ENCODE results near the gene PTGER1. TPM values are rescaled to one million over a fixed set of nuclear protein-coding genes. Genes with fewer than 3 reads are reported as not detected.
A peak's percentile ranks its signal among the peaks of the same experiment; 100 is the strongest.

The PTGER1 gene
- total and polyA plus RNA-seq, 12 donors = 1.9 to 31.1 (median 4.5) TPM; not detected in 1

DNA sequence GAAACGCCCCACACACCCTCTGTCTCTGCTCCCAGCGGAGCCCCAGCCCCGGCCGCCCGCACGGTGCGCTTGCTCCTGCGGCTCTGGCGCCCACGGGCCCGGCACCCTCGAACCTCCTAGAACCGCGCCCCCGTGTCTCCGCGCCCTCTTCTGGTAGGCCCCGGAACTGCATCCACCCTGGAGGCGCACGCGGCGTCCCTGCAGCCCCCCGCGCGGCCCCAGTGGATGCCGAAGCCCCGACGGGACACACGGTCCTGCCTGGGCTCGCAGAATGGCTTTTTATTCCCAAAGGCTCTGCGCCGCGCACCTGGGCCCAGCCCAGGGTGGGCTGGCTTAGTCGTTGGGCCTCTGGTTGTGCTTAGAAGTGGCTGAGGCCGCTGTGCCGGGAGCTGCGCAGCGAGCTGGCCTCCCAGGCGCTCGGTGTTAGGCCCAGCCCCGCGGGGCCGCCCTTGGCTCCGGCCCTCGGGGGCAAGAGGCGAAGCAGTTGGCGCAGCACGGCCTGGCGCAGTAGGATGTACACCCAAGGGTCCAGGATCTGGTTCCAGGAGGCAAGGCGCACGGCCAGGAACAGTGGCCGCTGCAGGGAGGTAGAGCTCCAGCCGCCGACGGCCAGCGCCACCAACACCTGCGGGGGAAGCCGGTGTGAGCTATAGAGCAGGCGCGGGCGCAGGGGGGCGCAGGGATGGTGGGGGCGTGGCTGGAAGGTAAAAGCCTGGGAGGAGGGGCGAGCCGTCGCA, 2.8 kb downstream of the PTGER1 start:
- DNase-seq = peak in 6 of 7 donors; percentile 65 to 73 (median 69)
- Histone ChIP-seq H3K4me1 (replicated peaks in 1 of 2) (peaks cover 0 to 20% of the 10 kb centered on the region in 2 donors), H3K27ac (no peak overlapping the region), H3K27me3 (no peaks in the 10 kb centered on the region), H3K36me3 (replicated peaks in 1 of 2) (peaks cover 0 to 40% of the 10 kb centered on the region in 2 donors), H3K4me3 (peak overlapping the region in 1 of 4 donors; percentile 8), H3K9me3 (replicated peaks in 1 of 3) (no peaks in the 10 kb centered on the region)
- TF ChIP-seq, protein P1, sequence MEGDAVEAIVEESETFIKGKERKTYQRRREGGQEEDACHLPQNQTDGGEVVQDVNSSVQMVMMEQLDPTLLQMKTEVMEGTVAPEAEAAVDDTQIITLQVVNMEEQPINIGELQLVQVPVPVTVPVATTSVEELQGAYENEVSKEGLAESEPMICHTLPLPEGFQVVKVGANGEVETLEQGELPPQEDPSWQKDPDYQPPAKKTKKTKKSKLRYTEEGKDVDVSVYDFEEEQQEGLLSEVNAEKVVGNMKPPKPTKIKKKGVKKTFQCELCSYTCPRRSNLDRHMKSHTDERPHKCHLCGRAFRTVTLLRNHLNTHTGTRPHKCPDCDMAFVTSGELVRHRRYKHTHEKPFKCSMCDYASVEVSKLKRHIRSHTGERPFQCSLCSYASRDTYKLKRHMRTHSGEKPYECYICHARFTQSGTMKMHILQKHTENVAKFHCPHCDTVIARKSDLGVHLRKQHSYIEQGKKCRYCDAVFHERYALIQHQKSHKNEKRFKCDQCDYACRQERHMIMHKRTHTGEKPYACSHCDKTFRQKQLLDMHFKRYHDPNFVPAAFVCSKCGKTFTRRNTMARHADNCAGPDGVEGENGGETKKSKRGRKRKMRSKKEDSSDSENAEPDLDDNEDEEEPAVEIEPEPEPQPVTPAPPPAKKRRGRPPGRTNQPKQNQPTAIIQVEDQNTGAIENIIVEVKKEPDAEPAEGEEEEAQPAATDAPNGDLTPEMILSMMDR (IDR thresholded peaks at IDR 0.05) = peak; percentile 78 to 95 (median 91)
- TF ChIP-seq POLR2A (IDR thresholded peaks at IDR 0.05) = no peak
- 2 to 6% (median 4%) methylated on average over 19 to 66 of the region's 66 CpGs for WGBS, 4 donors
- intact Hi-C loops (cut with DNase I) = loop anchor here in 1 of 2 donors (5.0 kb wide), 1 partner anchor 40 kb away; the partner anchor contains the start of gene PKN1

DNA sequence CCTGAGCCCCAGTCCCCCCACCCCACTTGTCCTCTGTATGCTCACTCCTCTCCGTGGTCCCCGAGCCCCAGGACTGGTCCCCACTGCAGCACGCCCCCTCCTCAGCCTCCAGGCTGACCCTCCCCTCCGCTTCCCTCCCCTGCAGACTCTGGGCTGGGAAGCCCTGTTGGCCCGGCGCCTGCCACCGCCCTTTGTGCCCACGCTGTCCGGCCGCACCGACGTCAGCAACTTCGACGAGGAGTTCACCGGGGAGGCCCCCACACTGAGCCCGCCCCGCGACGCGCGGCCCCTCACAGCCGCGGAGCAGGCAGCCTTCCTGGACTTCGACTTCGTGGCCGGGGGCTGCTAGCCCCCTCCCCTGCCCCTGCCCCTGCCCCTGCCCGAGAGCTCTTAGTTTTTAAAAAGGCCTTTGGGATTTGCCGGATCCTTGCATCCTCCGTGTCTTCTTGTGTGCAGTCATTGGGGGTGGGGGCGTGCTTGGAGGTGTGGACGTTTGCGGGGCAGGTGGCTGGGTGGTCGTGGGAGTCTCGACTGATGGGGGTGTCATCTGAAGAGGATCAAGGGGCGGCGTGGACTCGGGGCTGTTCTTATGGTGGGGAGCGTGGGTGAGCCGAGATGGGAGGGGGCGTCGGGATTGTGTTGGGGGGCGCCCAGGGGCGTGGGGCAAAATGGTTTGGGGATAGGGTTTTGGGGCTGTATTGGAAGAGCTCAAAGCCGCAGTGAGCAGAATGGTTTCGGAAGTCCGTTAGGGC, 3.5 kb downstream of the PTGER1 start:
- Histone ChIP-seq H3K9me3 (replicated peaks in 1 of 3) (no peaks in the 10 kb centered on the region), H3K4me3 (peak overlapping the region in 1 of 4 donors; percentile 8), H3K27me3 (no peaks in the 10 kb centered on the region), H3K36me3 (replicated peaks in 1 of 2) (peaks cover 0 to 46% of the 10 kb centered on the region in 2 donors), H3K27ac (no peak overlapping the region), H3K4me1 (replicated peaks in 1 of 2) (peaks cover 0 to 20% of the 10 kb centered on the region in 2 donors)
- 61 to 74% (median 68%) methylated on average over 10 to 46 of the region's 46 CpGs for WGBS, 4 donors
- no peak for TF ChIP-seq POLR2A (IDR thresholded peaks at IDR 0.05)
- TF ChIP-seq, protein P1 (IDR thresholded peaks at IDR 0.05) = no peak
- intact Hi-C loops (cut with DNase I) = loop anchor here in 1 of 2 donors (5.0 kb wide), 1 partner anchor 39 kb away; the partner anchor contains the start of gene PKN1
- DNase-seq = no peak

DNA sequence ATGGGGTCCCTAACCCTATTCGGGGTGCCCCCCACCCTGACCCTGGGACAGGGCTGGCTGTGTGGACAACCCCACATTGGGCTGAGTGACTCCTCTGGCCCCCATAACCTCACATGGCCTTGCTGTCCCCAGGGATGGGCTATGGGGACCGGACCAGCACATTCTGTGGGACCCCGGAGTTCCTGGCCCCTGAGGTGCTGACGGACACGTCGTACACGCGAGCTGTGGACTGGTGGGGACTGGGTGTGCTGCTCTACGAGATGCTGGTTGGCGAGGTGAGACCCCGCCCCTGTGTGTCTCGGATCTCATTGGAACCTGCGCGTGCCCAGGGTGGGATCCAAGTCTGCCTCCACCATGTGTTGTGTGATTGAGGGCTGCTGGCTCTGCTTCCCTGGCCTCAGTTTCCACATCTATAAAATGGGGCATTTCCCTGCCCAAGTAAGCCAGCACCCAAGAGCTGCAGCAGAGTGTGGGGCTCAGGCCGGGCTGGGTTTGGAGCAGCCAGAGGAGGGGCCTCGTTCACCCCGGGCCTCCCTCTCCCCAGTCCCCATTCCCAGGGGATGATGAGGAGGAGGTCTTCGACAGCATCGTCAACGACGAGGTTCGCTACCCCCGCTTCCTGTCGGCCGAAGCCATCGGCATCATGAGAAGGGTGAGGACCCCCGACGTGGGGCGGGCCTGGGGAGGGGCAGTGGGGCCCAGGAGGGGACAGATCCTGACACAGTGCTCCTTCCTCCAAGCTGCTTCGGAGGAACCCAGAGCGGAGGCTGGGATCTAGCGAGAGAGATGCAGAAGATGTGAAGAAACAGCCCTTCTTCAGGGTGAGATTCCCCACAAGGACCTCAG, 4.9 kb downstream of the PTGER1 start:
- 75 to 87% (median 86%) methylated on average over 11 to 32 of the region's 32 CpGs for WGBS, 4 donors
- H3K9me3 ChIP-seq (replicated peaks in 1 of 3) = no peaks in the 10 kb centered on the region
- peaks cover 0 to 14% of the 10 kb centered on the region in 2 donors for H3K4me1 ChIP-seq (replicated peaks in 1 of 2)
- TF ChIP-seq POLR2A (IDR thresholded peaks at IDR 0.05) = no peak
- TF ChIP-seq, protein P1 (IDR thresholded peaks at IDR 0.05) = no peak
- H3K27me3 ChIP-seq = no peaks in the 10 kb centered on the region
- no peak overlapping the region for H3K27ac ChIP-seq
- H3K4me3 ChIP-seq = no peak overlapping the region
- H3K36me3 ChIP-seq (replicated peaks in 1 of 2) = peaks cover 0 to 59% of the 10 kb centered on the region in 2 donors
- intact Hi-C loops (cut with DNase I) = loop anchor here in 1 of 2 donors (5.0 kb wide), 1 partner anchor 38 kb away; the partner anchor contains the start of gene PKN1
- DNase-seq = no peak

Measured in adrenal gland (tissue), 12 donors.